Measurements from ENCODE around the gene ERN2. TPM values are rescaled to one million over a fixed set of nuclear protein-coding genes. Genes with fewer than 3 reads are reported as not detected.
A peak's percentile ranks its signal among the peaks of the same experiment; 100 is the strongest.

Gene ERN2
- total and polyA plus RNA-seq, 2 of the 4 experiments (the other 2 are of a cell fraction), result 0.39 to 0.54 TPM

DNA sequence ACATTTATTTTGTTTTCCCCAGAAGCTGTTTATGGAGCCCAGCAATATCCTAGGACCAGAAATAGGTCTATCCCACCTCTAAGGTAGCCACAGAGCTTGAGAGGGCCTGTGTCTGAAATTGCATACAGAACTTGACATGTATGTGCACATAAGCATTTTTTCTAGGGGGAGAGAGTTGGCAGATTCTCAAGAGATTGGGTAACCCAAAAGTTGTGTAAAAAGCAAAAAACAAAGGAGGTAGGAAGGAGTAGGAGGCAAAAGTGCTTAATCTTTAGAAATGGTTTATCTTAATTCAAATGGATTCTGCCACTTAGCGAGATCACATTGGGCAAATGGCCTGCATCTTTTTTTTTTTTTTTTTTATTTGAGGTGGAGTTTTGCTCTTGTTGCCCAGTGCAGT, 30.8 kb downstream of the ERN2 start:
- intact Hi-C loops (cut with micrococcal nuclease) (no loop called here), dilution Hi-C loops (cut with HindIII; ENCODE audit: low sequenced_read_pairs, unreplicated experiment) (no loop called here), in situ Hi-C loops (cut with MboI; ENCODE audit: low sequenced_read_pairs) (loop anchor here (25.0 kb wide), 1 partner anchor 830 kb away; no protein-coding TSS in a partner anchor)
- Histone ChIP-seq H3K36me3 (ENCODE audit: control insufficient read depth, insufficient read depth, low read length) (peaks cover 23% of the 10 kb centered on the region), H3K27ac (ENCODE audit: insufficient read depth, low read length) (no peak overlapping the region), H3K18ac (ENCODE audit: low read depth, low read length) (no peak overlapping the region), H4K8ac (ENCODE audit: low read depth in 2 of 2, low read length in 2 of 2) (no peak overlapping the region), H3K27me3 (ENCODE audit: control insufficient read depth, insufficient read depth, low read length) (no peaks in the 10 kb centered on the region), H4K20me1 (ENCODE audit: insufficient read depth, low read length) (peaks cover 29% of the 10 kb centered on the region), H2AFZ (replicated peaks; ENCODE audit: low read length, poor library complexity) (no peak overlapping the region), H3K4me2 (ENCODE audit: low read depth, low read length) (no peak overlapping the region), H2AK9ac (replicated peaks; ENCODE audit: low read depth, low read length, poor library complexity) (no peak overlapping the region), H4K5ac (ENCODE audit: low read depth, low read length) (no peak overlapping the region), H3K9me1 (ENCODE audit: insufficient read depth, low read length) (peaks cover 8% of the 10 kb centered on the region; the same call in 1 of the 2 replicates), H2BK120ac (ENCODE audit: low read depth, low read length) (no peak overlapping the region), H2BK20ac (ENCODE audit: low read depth, low read length) (no peak overlapping the region), H4K91ac (ENCODE audit: insufficient read depth, low read depth, low read length) (no peak overlapping the region), H3K4ac (ENCODE audit: low read depth, low read length) (no peak overlapping the region), H2BK5ac (ENCODE audit: low read depth, low read length, poor library complexity, severe bottlenecking) (no peak overlapping the region), H3K4me1 (ENCODE audit: control insufficient read depth, insufficient read depth, low read length) (peaks cover 15% of the 10 kb centered on the region), H3K4me3 (ENCODE audit: insufficient read depth, low read depth, low read length) (no peak overlapping the region), H3K9me3 (ENCODE audit: control insufficient read depth, insufficient read depth, low read length) (no peaks in the 10 kb centered on the region), H3K23ac (ENCODE audit: low read depth, low read length) (0 out of 2 replicates have a peak overlapping the region, but pooled peaks have one; percentile 16), H3K79me1 (ENCODE audit: low read depth in 1 of 2, low read length in 2 of 2) (peaks cover 35 to 60% of the 10 kb centered on the region in 2 experiments), H3K56ac (ENCODE audit: extremely low read depth, insufficient read depth, low read length) (no peak overlapping the region), H2BK15ac (ENCODE audit: low read depth, low read length) (no peak overlapping the region), H3K14ac (replicated peaks; ENCODE audit: low read depth, low read length) (no peak overlapping the region), H3K9ac (ENCODE audit: low read depth, low read length) (no peak overlapping the region), H2AK5ac (ENCODE audit: low read depth, low read length) (no peak overlapping the region)
- POLR2A ChIA-PET (ENCODE audit: unreplicated experiment), result no interaction called here
- TF ChIP-seq, protein P1, sequence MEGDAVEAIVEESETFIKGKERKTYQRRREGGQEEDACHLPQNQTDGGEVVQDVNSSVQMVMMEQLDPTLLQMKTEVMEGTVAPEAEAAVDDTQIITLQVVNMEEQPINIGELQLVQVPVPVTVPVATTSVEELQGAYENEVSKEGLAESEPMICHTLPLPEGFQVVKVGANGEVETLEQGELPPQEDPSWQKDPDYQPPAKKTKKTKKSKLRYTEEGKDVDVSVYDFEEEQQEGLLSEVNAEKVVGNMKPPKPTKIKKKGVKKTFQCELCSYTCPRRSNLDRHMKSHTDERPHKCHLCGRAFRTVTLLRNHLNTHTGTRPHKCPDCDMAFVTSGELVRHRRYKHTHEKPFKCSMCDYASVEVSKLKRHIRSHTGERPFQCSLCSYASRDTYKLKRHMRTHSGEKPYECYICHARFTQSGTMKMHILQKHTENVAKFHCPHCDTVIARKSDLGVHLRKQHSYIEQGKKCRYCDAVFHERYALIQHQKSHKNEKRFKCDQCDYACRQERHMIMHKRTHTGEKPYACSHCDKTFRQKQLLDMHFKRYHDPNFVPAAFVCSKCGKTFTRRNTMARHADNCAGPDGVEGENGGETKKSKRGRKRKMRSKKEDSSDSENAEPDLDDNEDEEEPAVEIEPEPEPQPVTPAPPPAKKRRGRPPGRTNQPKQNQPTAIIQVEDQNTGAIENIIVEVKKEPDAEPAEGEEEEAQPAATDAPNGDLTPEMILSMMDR (conservative IDR thresholded peaks at IDR 0.05; ENCODE audit: low read depth, low read length), result no peak
- TF ChIP-seq MXI1 (IDR thresholded peaks at IDR 0.05; ENCODE audit: borderline replicate concordance, low read depth, low read length), result no peak
- TF ChIP-seq FOS (IDR thresholded peaks at IDR 0.05; ENCODE audit: low read depth, low read length), result no peak
- TF ChIP-seq RAD21 (IDR thresholded peaks at IDR 0.05; ENCODE audit: low read length), result no peak
- TF ChIP-seq MAFK (IDR thresholded peaks at IDR 0.05; ENCODE audit: low read depth, low read length), result no peak
- TF ChIP-seq CEBPB (IDR thresholded peaks at IDR 0.05; ENCODE audit: low read depth, low read length), result peak; percentile 46; the same call in 1 of the 2 replicates
- no peak for TF ChIP-seq CHD1 (IDR thresholded peaks at IDR 0.05; ENCODE audit: low read depth, low read length)
- no peak for TF ChIP-seq NFE2L2 (IDR thresholded peaks at IDR 0.05; ENCODE audit: low read depth, low read length)
- ATAC-seq (ENCODE audit: low read depth), result no peak
- no TSS peak for BruUV-seq (replicated peaks)
- CTCF ChIA-PET, result interaction anchor here (0.6 kb wide), 1 partner anchor 191 kb away, joined by 3 read pairs; no protein-coding TSS in a partner anchor
- DNase-seq, result peak; percentile 40
- WGBS, 2 experiments (ENCODE audit: extremely low coverage in 2 of 2, insufficient read length in 1 of 2), result no CpG with 5 or more reads among the region's 1 CpG
